H1 (cell line): Measurements from ENCODE around the gene SOBP. TPM values are rescaled to one million over a fixed set of nuclear protein-coding genes. Genes with fewer than 3 reads are reported as not detected.

Experiments used
- CTBP2 ChIP-seq: IDR thresholded peaks from 2 replicates; pipeline ENCODE4 v1.7.0; 2011; ENCODE audit warnings: borderline replicate concordance, mild to moderate bottlenecking, moderate library complexity, mixed read lengths, low read length; ENCODE audit not compliant: insufficient read depth, insufficient read length
- SIN3A ChIP-seq, 2 experiments: IDR thresholded peaks in 1 of 2; conservative IDR thresholded peaks in 1 of 2; 2 replicates each; pipeline ENCODE4 v1.6.1; 2011 to 2012; ENCODE audit warnings: low read length in 2 of 2, improper control_type of control experiment in 1 of 2, low read depth in 1 of 2, mild to moderate bottlenecking in 1 of 2
- polyA plus RNA-seq, 7 experiments: library from polyadenylated mRNA; depleted of rRNA in 3 of 7; stranded (reverse) in 5 of 7; unstranded in 2 of 7; fragments of >200 nt in 5 of 7; fragments of 200-250 nt in 2 of 7; gene quantifications; 1 replicate in 5 of 7; 2 replicates in 1 of 7; 4 replicates in 1 of 7; pipeline versions ENCODE4 v1.2.1 to v1.2.3, GENCODE V29; 2011 to 2013; ENCODE audit warnings: missing spikeins in 2 of 7, mixed read lengths in 2 of 7
- total RNA-seq: library from RNA; stranded (reverse); fragmentation: NEBNext Ultra II Directional; extraction: Animal tissue kit (Norgen Biotek cat#: 25700); gene quantifications from 2 replicates; pipeline ENCODE4 v1.2.1, GENCODE V29; 2021
- TF ChIP-seq, protein P1 (sequence below): fragments of 300-600 bp; sonication (generic); IDR thresholded peaks from 2 replicates; pipeline ENCODE4 v1.7.1; 2012; ENCODE audit warnings: low read length, moderate library complexity, mild to moderate bottlenecking, inconsistent platforms; ENCODE audit not compliant: insufficient replicate concordance

Gene SOBP
- total and polyA plus RNA-seq, 2 of the 8 experiments (the other 6 are each of a cell fraction or from before 2014, with no cell fraction given): 0.45 to 6.2 TPM

DNA sequence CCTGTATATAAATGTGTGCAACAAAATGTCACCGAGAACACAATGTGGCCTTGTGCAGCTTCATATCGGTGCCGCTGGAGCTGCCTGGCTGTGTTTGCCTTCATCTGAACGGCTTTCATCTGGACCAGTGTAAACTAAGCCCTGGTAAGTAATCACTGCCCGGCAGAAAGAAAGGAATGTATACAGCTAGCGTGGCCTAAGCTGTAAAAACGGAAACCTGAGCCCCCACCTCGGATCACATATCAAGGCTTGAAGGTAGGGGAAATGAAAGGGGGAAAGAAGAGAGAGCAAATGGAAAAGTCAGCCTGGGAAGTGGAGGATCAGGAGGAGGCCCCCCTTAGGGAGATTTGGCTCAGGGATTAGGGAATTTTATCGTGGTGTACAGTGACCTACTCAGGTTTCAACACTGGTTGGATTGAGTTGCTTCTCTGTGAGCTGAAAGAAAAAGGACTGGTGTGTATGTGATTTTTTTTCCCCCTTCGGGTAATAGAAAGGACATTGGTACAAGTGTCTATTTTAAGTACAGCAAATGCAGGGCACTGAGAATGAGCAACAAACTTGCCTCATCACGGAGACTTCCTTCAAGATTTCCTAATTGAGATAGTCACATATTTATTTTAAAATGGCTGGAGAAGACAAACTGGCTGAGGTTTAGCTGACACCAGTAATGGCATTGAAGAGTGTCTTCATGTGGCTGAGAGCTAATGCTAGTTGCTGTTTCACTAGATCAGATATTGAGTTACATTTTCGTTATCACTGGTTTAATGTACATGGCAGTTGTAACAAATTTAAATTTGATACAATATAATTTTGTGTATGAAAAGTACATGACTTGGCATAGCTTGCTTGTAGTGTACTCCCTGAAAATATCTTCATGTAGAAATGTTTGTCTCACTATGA lies 3.5 kb downstream of the SOBP start (continued):
- TF ChIP-seq, protein P1, sequence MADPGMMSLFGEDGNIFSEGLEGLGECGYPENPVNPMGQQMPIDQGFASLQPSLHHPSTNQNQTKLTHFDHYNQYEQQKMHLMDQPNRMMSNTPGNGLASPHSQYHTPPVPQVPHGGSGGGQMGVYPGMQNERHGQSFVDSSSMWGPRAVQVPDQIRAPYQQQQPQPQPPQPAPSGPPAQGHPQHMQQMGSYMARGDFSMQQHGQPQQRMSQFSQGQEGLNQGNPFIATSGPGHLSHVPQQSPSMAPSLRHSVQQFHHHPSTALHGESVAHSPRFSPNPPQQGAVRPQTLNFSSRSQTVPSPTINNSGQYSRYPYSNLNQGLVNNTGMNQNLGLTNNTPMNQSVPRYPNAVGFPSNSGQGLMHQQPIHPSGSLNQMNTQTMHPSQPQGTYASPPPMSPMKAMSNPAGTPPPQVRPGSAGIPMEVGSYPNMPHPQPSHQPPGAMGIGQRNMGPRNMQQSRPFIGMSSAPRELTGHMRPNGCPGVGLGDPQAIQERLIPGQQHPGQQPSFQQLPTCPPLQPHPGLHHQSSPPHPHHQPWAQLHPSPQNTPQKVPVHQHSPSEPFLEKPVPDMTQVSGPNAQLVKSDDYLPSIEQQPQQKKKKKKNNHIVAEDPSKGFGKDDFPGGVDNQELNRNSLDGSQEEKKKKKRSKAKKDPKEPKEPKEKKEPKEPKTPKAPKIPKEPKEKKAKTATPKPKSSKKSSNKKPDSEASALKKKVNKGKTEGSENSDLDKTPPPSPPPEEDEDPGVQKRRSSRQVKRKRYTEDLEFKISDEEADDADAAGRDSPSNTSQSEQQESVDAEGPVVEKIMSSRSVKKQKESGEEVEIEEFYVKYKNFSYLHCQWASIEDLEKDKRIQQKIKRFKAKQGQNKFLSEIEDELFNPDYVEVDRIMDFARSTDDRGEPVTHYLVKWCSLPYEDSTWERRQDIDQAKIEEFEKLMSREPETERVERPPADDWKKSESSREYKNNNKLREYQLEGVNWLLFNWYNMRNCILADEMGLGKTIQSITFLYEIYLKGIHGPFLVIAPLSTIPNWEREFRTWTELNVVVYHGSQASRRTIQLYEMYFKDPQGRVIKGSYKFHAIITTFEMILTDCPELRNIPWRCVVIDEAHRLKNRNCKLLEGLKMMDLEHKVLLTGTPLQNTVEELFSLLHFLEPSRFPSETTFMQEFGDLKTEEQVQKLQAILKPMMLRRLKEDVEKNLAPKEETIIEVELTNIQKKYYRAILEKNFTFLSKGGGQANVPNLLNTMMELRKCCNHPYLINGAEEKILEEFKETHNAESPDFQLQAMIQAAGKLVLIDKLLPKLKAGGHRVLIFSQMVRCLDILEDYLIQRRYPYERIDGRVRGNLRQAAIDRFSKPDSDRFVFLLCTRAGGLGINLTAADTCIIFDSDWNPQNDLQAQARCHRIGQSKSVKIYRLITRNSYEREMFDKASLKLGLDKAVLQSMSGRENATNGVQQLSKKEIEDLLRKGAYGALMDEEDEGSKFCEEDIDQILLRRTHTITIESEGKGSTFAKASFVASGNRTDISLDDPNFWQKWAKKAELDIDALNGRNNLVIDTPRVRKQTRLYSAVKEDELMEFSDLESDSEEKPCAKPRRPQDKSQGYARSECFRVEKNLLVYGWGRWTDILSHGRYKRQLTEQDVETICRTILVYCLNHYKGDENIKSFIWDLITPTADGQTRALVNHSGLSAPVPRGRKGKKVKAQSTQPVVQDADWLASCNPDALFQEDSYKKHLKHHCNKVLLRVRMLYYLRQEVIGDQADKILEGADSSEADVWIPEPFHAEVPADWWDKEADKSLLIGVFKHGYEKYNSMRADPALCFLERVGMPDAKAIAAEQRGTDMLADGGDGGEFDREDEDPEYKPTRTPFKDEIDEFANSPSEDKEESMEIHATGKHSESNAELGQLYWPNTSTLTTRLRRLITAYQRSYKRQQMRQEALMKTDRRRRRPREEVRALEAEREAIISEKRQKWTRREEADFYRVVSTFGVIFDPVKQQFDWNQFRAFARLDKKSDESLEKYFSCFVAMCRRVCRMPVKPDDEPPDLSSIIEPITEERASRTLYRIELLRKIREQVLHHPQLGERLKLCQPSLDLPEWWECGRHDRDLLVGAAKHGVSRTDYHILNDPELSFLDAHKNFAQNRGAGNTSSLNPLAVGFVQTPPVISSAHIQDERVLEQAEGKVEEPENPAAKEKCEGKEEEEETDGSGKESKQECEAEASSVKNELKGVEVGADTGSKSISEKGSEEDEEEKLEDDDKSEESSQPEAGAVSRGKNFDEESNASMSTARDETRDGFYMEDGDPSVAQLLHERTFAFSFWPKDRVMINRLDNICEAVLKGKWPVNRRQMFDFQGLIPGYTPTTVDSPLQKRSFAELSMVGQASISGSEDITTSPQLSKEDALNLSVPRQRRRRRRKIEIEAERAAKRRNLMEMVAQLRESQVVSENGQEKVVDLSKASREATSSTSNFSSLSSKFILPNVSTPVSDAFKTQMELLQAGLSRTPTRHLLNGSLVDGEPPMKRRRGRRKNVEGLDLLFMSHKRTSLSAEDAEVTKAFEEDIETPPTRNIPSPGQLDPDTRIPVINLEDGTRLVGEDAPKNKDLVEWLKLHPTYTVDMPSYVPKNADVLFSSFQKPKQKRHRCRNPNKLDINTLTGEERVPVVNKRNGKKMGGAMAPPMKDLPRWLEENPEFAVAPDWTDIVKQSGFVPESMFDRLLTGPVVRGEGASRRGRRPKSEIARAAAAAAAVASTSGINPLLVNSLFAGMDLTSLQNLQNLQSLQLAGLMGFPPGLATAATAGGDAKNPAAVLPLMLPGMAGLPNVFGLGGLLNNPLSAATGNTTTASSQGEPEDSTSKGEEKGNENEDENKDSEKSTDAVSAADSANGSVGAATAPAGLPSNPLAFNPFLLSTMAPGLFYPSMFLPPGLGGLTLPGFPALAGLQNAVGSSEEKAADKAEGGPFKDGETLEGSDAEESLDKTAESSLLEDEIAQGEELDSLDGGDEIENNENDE: no peak
- TF ChIP-seq SIN3A (conservative IDR thresholded peaks at IDR 0.05 in 1 of 2, IDR thresholded peaks at IDR 0.05 in 1 of 2; ENCODE audit: low read depth in 1 of 2, low read length in 2 of 2): 0 out of 4 replicates have a peak, but pooled peaks of 1 of the 2 experiments have one; percentile 34
- TF ChIP-seq CTBP2: no peak
